VCaP (cell line): ENCODE results near the gene CGB3.
"Not testable (repeated sequence)": the region's sequence is repeated elsewhere in the genome, so short reads cannot be mapped to it uniquely, and the experiment has no call there.

ENCODE experiments used
- H3K27ac ChIP-seq: fragments of 450-650 bp; 2 replicates; pipeline ENCODE4 v1.5.1; 2017
- CTCF ChIP-seq: fragments of 450-650 bp; conservative IDR thresholded peaks from 2 replicates; pipeline ENCODE4 v1.5.1; 2017; ENCODE audit warnings: mild to moderate bottlenecking, moderate library complexity

Gene CGB3

GRCh38 chr19:49064029-49064629 is 40.0 kb upstream of the CGB3 start:
- H3K27ac ChIP-seq: peak overlapping the region; percentile 57; the same call in 1 of the 2 replicates

GRCh38 chr19:49061445-49061844 is 37.3 kb upstream of the CGB3 start:
- no peak overlapping the region for H3K27ac ChIP-seq
- TF ChIP-seq CTCF: no peak

More at GRCh38 chr19:49064029-49064629, 40.0 kb upstream of the CGB3 start:
- no peak for TF ChIP-seq CTCF

GRCh38 chr19:49061000-49061399 is 36.9 kb upstream of the CGB3 start:
- H3K27ac ChIP-seq: no peak overlapping the region
- TF ChIP-seq CTCF: no peak

GRCh38 chr19:49059053-49059452 is 34.9 kb upstream of the CGB3 start:
- TF ChIP-seq CTCF: no peak
- H3K27ac ChIP-seq: no peak overlapping the region

- H3K27ac ChIP-seq: no peak overlapping the region
- no peak for TF ChIP-seq CTCF
These were observed 34.4 kb upstream of the CGB3 start for GRCh38 chr19:49058562-49058961.

- TF ChIP-seq CTCF: no peak
- no peak within 1 kb of the TSS; the same call in 1 of the 2 replicates for H3K27ac ChIP-seq
These were observed 33.6 kb upstream of the CGB3 start, which contains the start of gene CGB7 for GRCh38 chr19:49057636-49058234. CGB7 (minus strand) TSS chr19:49057749; CDS start chr19:49055375, 2,374 bp downstream.

- H3K27ac ChIP-seq: not testable (repeated sequence)
These were observed 32.9 kb upstream of the CGB3 start for GRCh38 chr19:49056902-49057596.
